ENCODE data around the gene CRABP1. TPM values are rescaled to one million over a fixed set of nuclear protein-coding genes. Genes with fewer than 3 reads are reported as not detected.

The CRABP1 gene
- total RNA-seq, 4 donors from 2014 or later: not detected

DNA sequence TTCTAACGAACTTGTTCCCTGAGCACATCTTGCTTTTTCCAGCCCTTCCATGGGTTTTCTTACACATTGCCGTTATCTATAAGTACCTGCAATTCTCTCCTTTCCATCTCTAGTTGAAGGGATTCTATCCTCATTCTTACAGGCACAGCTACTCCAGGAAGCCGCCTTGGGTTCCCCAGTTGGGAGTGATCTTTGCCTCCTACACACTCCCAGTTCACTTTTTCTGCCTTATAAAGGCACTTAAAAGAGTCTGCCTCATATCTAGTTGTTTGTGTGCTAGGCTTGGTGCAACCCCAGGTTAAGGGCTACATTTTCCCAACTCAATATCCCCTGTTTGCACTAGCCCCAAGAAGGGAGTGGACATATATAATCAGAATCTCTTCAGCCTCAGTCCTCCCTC, 53.9 kb downstream of the CRABP1 start:
- intact Hi-C loops (cut with DNase I): no loop called here
- TF ChIP-seq, protein P1, sequence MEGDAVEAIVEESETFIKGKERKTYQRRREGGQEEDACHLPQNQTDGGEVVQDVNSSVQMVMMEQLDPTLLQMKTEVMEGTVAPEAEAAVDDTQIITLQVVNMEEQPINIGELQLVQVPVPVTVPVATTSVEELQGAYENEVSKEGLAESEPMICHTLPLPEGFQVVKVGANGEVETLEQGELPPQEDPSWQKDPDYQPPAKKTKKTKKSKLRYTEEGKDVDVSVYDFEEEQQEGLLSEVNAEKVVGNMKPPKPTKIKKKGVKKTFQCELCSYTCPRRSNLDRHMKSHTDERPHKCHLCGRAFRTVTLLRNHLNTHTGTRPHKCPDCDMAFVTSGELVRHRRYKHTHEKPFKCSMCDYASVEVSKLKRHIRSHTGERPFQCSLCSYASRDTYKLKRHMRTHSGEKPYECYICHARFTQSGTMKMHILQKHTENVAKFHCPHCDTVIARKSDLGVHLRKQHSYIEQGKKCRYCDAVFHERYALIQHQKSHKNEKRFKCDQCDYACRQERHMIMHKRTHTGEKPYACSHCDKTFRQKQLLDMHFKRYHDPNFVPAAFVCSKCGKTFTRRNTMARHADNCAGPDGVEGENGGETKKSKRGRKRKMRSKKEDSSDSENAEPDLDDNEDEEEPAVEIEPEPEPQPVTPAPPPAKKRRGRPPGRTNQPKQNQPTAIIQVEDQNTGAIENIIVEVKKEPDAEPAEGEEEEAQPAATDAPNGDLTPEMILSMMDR (IDR thresholded peaks at IDR 0.05): no peak
- no peak for TF ChIP-seq POLR2A (IDR thresholded peaks at IDR 0.05)
- Histone ChIP-seq H3K9me3 (no peaks in the 10 kb centered on the region), H3K36me3 (no peaks in the 10 kb centered on the region), H3K27ac (no peak overlapping the region), H3K4me3 (no peak overlapping the region), H3K4me1 (peaks cover 0 to 15% (median 6%) of the 10 kb centered on the region in 3 donors), H3K27me3 (peaks cover 0 to 29% (median 0%) of the 10 kb centered on the region in 4 donors)
- no peak for DNase-seq
- 52 to 95% methylated on average over 3 of the region's 3 CpGs for whole genome bisulfite sequencing, 2 donors

DNA sequence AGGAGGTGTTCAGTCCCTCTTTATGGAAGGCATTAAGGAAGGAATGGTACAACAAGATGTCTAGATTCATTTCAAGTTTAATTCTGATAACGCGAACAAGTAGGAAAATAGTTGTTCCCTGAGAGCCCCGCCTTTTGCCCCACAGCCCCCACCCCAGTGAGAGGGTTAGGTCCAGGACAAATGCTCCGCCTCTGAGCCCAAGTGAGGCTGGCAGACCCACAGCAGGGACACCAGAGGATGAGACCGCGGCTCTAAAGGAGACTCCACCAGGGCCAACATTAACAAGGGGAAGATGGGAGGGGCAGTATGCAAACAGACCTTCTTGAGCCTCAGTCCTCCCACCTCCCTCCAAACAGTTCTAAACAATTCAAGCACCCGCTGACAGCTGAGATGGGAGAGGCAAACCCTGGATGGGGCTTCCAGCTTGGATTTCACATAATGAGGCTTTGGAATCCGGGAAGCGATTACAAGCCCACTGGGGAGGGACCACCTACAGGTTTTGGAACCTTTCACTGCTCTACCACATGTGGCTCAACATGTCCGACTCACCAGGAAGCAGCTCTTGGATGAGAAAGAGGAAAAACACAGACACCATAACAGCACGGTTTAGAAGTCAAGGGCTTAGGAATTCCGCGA, 54.9 kb downstream of the CRABP1 start:
- TF ChIP-seq, protein P1 (IDR thresholded peaks at IDR 0.05): no peak
- no peak for TF ChIP-seq POLR2A (IDR thresholded peaks at IDR 0.05)
- 61 to 73% methylated on average over 12 to 13 of the region's 13 CpGs for WGBS, 2 donors
- Histone ChIP-seq H3K4me3 (no peak overlapping the region), H3K27me3 (peaks cover 0 to 21% (median 0%) of the 10 kb centered on the region in 4 donors), H3K27ac (no peak overlapping the region), H3K9me3 (no peaks in the 10 kb centered on the region), H3K36me3 (no peaks in the 10 kb centered on the region), H3K4me1 (peaks cover 0 to 21% (median 6%) of the 10 kb centered on the region in 3 donors)
- DNase-seq: no peak
- intact Hi-C loops (cut with DNase I): no loop called here

DNA sequence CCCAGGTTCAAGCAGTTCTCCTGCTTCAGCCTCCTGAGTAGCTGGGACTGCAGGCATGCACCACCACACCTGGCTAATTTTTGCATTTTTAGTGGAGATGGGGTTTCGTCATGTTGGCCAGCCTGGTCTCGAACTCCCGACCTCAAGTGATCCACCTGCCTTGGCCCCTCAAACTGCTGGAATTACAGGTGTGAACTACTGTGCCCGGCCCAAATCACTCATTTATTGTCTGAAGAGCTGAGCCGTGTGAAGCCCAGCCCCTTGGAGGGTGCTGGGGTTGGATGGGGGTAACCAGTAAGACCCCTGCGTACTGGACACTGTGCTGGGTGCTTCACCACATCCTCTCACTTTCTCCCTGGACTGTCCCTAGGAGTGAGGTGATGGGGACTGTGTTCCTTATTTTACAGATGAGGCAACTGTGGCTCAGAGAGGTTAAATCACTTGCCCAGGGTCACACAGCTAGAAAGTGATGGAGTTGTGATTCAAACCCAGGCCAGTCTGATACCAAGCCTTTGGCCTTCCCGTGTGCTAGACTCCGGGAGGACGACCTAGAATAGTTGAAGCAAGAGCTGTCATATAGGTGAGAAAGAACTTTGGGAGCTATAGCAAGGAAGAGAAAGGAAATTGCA, 56.1 kb downstream of the CRABP1 start:
- 77 to 88% methylated on average over 4 to 5 of the region's 9 CpGs for WGBS, 2 donors
- intact Hi-C loops (cut with DNase I): no loop called here

DNA sequence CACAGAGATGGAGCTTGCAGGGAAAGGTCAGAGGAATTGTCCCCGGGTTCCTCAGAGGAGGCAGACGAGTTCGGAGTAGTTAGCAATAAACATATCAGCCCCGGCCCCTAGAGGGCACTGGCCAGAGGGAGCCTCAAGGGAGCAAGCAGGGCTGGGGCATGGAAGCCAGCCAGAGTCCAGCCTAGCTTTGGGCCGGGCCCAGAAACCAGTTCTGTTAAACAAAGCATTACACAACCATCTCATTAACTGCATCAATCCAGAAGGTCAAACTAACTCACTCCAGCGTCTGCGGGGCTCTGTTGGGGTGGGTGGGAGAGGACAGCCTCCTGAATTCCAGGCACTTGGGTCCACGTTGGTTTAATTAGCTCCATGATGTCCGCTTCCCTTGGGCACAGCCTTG, 56.8 kb downstream of the CRABP1 start:
- Histone ChIP-seq H3K4me3 (no peak overlapping the region), H3K4me1 (peaks cover 0 to 21% (median 6%) of the 10 kb centered on the region in 3 donors), H3K9me3 (no peaks in the 10 kb centered on the region), H3K36me3 (no peaks in the 10 kb centered on the region), H3K27me3 (peaks cover 0 to 18% (median 0%) of the 10 kb centered on the region in 4 donors), H3K27ac (no peak overlapping the region)
- WGBS, 2 donors: 37 to 40% methylated on average over 4 to 7 of the region's 9 CpGs
- TF ChIP-seq, protein P1 (IDR thresholded peaks at IDR 0.05): peak in 2 of 6 experiments; percentile 12 to 36
- no peak for TF ChIP-seq POLR2A (IDR thresholded peaks at IDR 0.05)
- DNase-seq: no peak
- intact Hi-C loops (cut with DNase I): no loop called here

More for the DNA sequence above, 56.1 kb downstream of the CRABP1 start:
- H3K36me3 ChIP-seq: no peaks in the 10 kb centered on the region
- peaks cover 0 to 21% (median 6%) of the 10 kb centered on the region in 3 donors for H3K4me1 ChIP-seq
- no peak overlapping the region for H3K27ac ChIP-seq
- TF ChIP-seq POLR2A (IDR thresholded peaks at IDR 0.05): no peak
- TF ChIP-seq, protein P1 (IDR thresholded peaks at IDR 0.05): no peak
- H3K9me3 ChIP-seq: no peaks in the 10 kb centered on the region
- no peak for DNase-seq
- H3K27me3 ChIP-seq: peaks cover 0 to 16% (median 0%) of the 10 kb centered on the region in 4 donors
- no peak overlapping the region for H3K4me3 ChIP-seq

DNA sequence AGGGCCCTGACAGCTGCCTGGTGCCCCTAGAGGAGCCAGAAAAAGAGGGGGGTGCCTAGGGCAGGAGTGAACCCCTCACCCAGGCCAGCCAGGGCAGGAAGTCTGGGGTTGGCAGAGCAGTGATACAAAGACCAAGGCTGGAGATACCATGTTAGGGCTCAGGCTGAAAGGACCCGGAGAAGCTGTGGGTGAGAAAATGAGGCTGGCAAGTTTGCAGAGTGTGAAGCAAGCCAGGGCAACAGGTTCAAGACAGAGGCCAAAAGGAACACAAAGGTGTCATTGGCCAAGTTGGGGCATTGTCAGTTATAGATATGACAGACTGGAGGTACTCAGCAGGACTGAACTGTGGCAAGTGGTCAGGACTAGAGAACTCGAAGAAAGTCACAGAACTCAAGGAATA, 57.2 kb downstream of the CRABP1 start:
- Histone ChIP-seq H3K4me1 (peaks cover 0 to 21% (median 6%) of the 10 kb centered on the region in 3 donors), H3K27me3 (peaks cover 0 to 22% (median 0%) of the 10 kb centered on the region in 4 donors), H3K9me3 (no peaks in the 10 kb centered on the region), H3K4me3 (no peak overlapping the region), H3K36me3 (no peaks in the 10 kb centered on the region), H3K27ac (no peak overlapping the region)
- WGBS, 2 donors: 83 to 84% methylated on average over 2 of the region's 2 CpGs
- TF ChIP-seq POLR2A (IDR thresholded peaks at IDR 0.05): no peak
- intact Hi-C loops (cut with DNase I): no loop called here
- DNase-seq: no peak

Small RNA genes lying within 50 kb of the gene (small RNA-seq; reads per million reads assigned to genes)
- 0 reads per million in 4 donors for gene AC090607.5

Other genes with a start within 250 kb of the CRABP1 start
- gene SH2D7, start 247.8 kb upstream of the CRABP1 start, total RNA-seq: not detected
- 10 to 100 TPM in 1 of 4 donors, 1 to 10 TPM in 3; 1.1 to 11.8 (median 1.5) TPM for gene CIB2, start 208.9 kb upstream of the CRABP1 start, total RNA-seq
- gene IDH3A, start 191.0 kb upstream of the CRABP1 start, total RNA-seq: 100 to 1,000 TPM in 2 of 4 donors, 10 to 100 TPM in 2; 50.7 to 114 (median 83.8) TPM
- gene ACSBG1, start 105.8 kb upstream of the CRABP1 start, total RNA-seq: under 1 TPM in 2 of 4 donors, not detected in 2; 0.09 to 0.31 TPM
- gene DNAJA4, start 75.8 kb upstream of the CRABP1 start, total RNA-seq: 10 to 100 TPM in 3 of 4 donors, 1 to 10 TPM in 1; 7.9 to 24.0 (median 15.7) TPM
- gene SKIC8, start 40.7 kb upstream of the CRABP1 start, total RNA-seq: 10 to 100 TPM; 38.7 to 59.6 (median 56.9) TPM
- 10 to 100 TPM; 17.2 to 35.3 (median 25.1) TPM for gene IREB2, start 97.9 kb downstream of the CRABP1 start, total RNA-seq
- gene HYKK, start 167.2 kb downstream of the CRABP1 start, total RNA-seq: 1 to 10 TPM; 1.5 to 9.4 (median 6.5) TPM
- 100 to 1,000 TPM in 3 of 4 donors, 10 to 100 TPM in 1; 94.5 to 223 (median 175) TPM for gene PSMA4, start 200.1 kb downstream of the CRABP1 start, total RNA-seq
- 1 to 10 TPM in 3 of 4 donors, under 1 TPM in 1; 0.95 to 2.9 (median 1.6) TPM for gene CHRNA5, start 225.2 kb downstream of the CRABP1 start, total RNA-seq